IPS DF 4.7 (cell line): ENCODE measurements around the gene PCSK2.

Experiments
- DNase-seq: peaks from one replicate; pipeline ENCODE4 v3.0.0-alpha.2; 2013; ENCODE audit warnings: low spot score; ENCODE audit errors: extremely low read depth

Gene PCSK2

DNA sequence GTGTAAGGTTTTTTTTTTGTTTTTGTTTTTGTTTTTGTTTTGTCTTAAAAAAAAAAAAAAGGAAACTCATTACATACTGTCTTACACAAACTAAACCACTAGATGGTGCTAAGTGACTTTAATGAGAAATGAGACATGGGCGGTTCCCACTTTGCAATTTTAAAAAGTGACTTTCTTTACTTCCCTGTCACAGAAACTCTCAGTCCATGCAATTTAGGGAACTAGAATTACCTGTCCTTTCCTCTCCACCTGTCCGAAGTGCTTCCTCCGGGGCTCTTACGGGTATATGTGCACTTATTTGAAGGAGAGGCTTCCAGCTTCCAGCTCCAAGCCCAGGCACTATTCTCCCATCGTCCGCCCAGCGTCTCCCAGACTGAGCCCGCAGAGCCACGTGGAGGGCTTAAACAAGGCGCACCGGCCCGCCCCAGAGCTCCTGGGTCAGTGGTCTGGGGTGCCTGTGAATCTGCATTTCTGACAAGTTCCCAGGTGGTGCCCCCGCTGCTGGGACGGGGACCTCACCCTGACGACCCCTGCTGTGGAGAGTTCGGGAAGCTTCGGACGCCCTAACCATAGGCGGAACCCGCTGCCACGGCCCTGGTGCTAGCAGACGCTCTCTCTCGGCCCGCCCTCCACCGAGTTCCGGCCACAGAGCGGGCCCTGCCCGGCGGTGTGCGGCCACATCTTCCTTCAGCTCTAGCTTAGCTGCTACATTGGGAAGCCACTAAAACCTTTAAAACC is 278.2 kb downstream of the PCSK2 start:
- no peak for DNase-seq

DNA sequence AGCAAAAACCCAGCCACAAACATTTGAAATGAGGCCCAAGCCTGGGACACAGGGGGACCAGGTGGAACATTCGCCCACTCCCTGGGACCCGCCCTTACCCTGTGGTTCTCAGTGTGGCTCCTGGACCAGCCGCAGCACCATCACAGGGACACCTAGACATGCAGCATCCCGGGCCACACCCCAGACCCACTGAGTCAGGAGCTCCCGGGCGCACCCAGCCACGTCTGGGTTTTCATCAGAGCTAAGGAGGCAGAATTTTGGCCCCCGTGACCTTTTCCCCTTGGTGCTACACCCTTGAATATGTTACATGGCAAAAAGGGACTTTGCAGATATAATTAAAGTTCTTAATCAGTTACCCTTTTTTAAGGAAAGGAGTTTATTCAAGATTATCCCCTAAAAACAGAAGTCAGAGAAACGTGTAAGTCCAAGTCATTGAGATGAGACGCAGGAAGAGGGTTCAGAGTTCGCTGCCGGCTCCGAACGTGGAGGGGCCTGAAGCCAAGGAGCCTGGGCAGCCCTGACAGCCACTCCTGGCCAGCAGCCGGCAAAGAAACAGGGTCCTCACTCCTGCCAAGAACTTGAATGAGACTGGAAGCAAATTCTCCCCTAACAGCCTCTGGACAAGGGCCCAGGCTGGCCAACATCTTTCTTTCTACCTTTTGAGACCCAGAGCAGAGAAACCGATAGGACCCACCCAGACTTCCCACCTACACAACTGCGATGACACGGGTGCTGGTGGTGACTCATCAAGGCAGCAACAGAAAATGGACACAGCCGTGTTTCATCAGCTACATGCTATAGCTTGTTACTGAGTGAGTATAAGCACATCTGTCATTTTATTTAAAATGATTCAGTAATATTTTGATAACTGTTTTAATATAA is 279.0 kb downstream of the PCSK2 start:
- DNase-seq, result no peak

GRCh38 chr20:17507032-17507431 is 280.2 kb downstream of the PCSK2 start:
- no peak for DNase-seq

GRCh38 chr20:17507531-17507930 is 280.7 kb downstream of the PCSK2 start:
- no peak for DNase-seq

DNA sequence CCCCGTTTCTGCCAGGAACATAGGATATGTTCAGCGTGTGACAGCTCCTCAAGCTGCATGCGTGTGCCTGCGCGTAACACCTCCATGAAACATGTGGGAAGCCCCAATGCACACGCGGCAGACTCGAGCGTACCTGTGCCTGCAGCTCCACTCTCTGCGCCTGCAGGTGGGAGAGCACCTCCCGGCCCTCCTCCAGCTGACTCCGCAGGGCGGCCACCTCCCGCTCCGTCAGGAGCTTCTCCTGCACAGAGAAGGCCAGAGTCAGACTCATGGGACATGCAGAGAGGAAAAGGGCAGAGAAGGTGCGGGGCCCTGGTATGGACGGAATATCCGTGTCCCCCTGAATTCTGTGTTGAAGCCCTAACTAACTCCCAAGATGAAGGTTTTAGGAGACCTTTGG is 281.9 kb downstream of the PCSK2 start:
- DNase-seq, result no peak

- DNase-seq, result no peak
Observed at GRCh38 chr20:17510548-17510947, 283.7 kb downstream of the PCSK2 start.

DNA sequence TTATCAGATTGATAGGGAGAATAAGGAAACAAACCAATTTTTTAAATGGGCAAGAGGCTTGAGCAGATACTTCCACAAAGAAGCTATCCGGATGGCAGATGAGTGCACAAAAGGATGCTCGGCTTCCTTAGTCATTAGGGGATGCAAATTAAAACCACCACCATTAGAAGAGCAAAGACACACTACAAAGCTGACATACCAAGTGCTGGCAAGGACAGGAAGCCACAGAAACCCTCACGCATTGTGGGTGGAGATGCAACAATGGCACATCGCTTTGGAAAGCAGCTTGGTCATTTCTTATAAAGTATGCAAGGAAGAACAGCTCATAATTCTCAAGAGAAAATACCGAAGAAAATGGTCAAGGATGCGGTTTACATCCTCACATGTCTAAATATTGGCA is 284.6 kb downstream of the PCSK2 start:
- DNase-seq, result no peak

GRCh38 chr20:17513939-17514338 is 287.1 kb downstream of the PCSK2 start:
- no peak for DNase-seq

GRCh38 chr20:17515053-17515452 is 288.2 kb downstream of the PCSK2 start:
- DNase-seq, result no peak

- DNase-seq, result no peak
Observed at GRCh38 chr20:17518339-17519052, 291.7 kb downstream of the PCSK2 start.

GRCh38 chr20:17519606-17520285 is 292.9 kb downstream of the PCSK2 start:
- DNase-seq, result no peak

DNA sequence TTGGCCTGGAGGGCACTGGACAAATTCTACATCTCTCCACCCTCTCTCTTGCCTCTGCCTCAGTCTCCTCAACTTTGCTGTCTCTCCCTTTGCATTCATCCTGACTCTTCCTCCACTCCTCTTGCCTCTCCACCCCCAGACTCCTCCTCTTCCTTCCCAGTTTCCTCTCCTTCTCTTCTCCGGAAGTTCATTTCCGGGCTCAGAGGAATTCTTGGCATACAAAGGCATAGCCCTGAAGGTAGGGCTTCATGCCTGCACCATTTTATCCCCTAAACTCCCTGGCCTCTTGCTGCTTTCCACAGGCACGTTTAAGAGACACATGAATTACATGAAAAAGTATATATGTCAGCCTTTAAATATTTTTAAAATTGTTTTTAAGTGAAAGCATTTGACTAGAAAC is 293.7 kb downstream of the PCSK2 start:
- DNase-seq, result no peak

DNA sequence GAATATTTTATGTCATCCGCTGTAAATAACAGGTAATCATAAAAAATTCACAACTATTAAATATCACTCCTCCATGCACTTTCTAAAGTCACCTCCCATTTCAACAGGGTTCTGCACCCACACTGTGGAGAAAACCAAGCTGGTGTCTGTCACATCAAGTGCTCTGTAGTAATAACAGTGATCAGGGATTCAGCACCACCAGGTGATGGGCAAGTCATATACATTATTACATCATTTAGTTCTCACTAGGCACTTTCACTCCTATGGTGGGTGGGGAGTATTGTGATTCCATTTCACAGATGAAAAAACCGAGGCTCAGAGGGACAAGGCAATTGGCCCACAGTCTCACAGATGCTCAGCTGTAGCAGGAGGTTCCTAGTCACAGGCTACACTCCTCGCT is 295.7 kb downstream of the PCSK2 start:
- no peak for DNase-seq

DNA sequence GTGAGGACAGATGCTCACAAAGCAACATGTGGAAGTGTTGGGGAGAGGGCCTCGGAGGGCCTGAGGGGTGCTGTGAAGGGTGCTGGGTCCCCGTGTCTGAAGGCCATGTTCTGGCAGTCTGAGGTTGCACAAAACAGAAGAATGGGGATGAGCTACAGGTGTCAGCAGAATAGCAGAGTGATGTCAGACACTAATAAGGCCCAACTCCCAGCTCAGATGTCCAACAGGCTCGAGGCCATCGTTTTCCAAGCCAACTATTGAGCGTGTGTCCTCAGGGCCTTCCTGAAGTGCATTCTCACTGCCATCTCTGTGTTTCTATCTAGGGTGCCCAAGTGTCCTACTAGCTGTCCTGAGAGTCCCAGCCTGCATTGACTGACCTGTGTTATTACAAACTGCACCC is 296.5 kb downstream of the PCSK2 start:
- DNase-seq, result no peak

GRCh38 chr20:17524560-17524959 is 297.7 kb downstream of the PCSK2 start:
- DNase-seq, result no peak

- DNase-seq, result no peak
Observed at GRCh38 chr20:17525132-17525531, 298.3 kb downstream of the PCSK2 start.

DNA sequence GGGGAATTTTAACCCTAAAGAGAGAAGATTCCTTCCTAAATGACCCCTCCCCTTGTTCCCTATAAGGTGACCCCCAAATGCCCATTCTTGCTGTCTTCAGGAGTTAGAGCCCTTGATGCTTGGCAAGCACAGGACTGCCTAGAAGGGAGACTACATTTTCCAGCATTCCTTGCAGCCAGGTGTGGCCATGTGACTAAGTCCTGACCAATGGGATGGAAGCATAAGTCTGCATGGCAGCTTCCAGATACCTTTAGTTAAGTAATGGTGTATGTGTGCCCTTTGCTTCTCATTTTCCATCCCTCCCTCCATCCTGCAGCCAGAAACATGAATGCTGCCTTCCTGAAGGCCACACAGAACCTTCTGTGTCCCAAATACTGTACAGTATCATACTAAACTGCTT is 298.8 kb downstream of the PCSK2 start:
- DNase-seq, result no peak

DNA sequence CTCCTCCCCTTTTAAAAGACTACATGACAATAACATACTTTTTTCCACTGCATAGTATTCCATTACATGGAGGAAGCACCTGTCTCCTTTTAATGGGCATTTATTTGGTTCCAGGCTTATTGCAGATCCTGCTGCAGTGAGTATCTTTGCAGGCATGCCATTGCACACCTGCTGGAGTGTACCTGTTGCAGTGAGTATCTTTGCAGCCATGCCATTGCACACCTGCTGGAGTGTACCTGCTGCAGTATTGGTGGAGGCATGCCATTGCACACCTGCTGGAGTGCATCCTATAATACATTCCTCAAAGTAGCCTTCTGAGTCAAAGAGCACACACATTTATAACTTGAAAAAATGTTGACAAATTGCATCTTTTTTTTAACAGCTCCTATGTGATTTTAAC is 302.7 kb downstream of the PCSK2 start:
- DNase-seq, result no peak

GRCh38 chr20:17530153-17530552 is 303.3 kb downstream of the PCSK2 start:
- DNase-seq, result no peak

DNA sequence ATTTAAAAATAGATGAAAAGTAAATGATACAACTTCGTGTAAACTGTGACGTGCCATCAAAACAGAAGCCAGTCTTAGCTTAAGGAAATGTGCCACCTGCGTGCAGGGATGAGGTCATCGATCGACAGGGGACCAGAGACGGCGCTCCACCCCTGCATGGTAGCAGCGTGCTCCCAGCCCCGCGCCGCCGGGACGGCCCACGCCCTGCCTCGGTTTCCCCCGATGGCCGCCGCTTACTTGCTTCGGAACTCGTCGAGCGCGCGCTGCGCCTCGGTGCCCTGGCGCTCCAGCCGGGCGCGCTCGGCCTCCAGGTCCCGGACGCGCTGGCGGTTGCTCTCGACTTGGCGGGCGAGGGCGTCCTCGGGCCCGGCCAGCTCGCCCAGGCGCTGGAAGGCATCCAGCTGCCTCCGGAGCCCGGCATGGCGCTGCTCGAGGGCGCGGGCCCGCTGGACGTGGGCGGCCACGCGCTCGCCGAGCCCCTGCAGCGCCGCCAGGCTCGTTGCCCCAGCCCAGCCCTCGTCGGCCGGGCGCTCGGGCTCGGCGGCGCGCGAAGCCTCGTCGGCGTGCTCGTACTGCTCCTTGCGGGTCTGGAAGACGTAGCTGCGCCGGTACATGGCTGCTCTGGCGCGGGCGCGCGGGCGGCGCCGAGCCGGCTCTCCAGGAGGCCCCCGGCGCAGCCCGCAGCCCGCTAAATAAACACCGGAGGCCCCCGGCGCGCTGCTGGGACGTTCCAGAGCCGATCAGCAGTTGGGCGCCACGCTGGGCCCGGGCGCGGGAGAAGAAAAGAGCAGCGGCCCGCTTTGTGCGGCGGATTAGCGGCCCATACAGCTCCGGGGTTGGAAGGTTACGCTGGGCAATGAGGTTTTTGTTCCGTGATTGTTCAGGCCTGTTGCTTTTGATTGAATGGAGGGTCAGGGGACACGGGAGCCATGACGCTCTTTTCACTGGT is 304.1 kb downstream of the PCSK2 start, which contains the start of gene BFSP1:
Gene BFSP1, minus strand, starts transcription at position 664 of the 949 bp plus-strand sequence. Its CDS starts 50 bp downstream, at position 614.
- no peak for DNase-seq
